Right lobe of liver (tissue), 4 donors: ENCODE results near the gene SEH1L.

ENCODE experiments used
- POLR2A ChIP-seq: fragments of 450-650 bp; IDR thresholded peaks from one replicate; pipeline ENCODE4 v1.6.1; 2017; ENCODE audit warnings: antibody characterized with exemption, mild to moderate bottlenecking
- TF ChIP-seq, protein P1 (sequence below), 4 donors: fragments of 200-600 bp in 3 of 4; fragments of 450-650 bp in 1 of 4; IDR thresholded peaks; one replicate each; pipeline versions ENCODE4 v1.5.1 to v1.8.0; 2016 to 2022; ENCODE audit warnings: antibody characterized with exemption in 4 of 4, mild to moderate bottlenecking in 2 of 4
- donor health status: DM: no; HTN: no; CAD: no.
- donor health status: DM: no; HTN: no; CAD: no.
- donor health status: DM: no; HTN: yes; CAD: no.

GRCh38 chr18:13025233-13025632 lies 77.4 kb downstream of the SEH1L start:
- TF ChIP-seq, protein P1, sequence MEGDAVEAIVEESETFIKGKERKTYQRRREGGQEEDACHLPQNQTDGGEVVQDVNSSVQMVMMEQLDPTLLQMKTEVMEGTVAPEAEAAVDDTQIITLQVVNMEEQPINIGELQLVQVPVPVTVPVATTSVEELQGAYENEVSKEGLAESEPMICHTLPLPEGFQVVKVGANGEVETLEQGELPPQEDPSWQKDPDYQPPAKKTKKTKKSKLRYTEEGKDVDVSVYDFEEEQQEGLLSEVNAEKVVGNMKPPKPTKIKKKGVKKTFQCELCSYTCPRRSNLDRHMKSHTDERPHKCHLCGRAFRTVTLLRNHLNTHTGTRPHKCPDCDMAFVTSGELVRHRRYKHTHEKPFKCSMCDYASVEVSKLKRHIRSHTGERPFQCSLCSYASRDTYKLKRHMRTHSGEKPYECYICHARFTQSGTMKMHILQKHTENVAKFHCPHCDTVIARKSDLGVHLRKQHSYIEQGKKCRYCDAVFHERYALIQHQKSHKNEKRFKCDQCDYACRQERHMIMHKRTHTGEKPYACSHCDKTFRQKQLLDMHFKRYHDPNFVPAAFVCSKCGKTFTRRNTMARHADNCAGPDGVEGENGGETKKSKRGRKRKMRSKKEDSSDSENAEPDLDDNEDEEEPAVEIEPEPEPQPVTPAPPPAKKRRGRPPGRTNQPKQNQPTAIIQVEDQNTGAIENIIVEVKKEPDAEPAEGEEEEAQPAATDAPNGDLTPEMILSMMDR (IDR thresholded peaks at IDR 0.05): no peak
- TF ChIP-seq POLR2A: no peak
